MCF 10A (cell line): ENCODE measurements around the gene NIPBL. TPM values are rescaled to one million over a fixed set of nuclear protein-coding genes. Genes with fewer than 3 reads are reported as not detected.
"Not testable (repeated sequence)": the region's sequence is repeated elsewhere in the genome, so short reads cannot be mapped to it uniquely, and the experiment has no call there.

Experiments
- BruUV-seq: library from RNA; stranded (reverse); fragments of 400-500 nt; replicated peaks from 2 replicates; lab custom pipeline; 2021; lab: Mats Ljungman, UMichigan
- CTCF ChIA-PET: fragments of 300-600 bp; sonication (Branson Sonifier 250); formaldehyde crosslinking; extraction: SDS; loops from one replicate; lab custom pipeline; 2021; ENCODE audit warnings: antibody characterized with exemption, inconsistent platforms; lab: Yijun Ruan, JAX
- POLR2A ChIA-PET: fragments of 300-600, 350-650 bp; sonication (Branson Sonifier 250); formaldehyde crosslinking; extraction: SDS; loops from one replicate; lab custom pipeline; 2020; ENCODE audit warnings: antibody characterized with exemption, inconsistent platforms; lab: Yijun Ruan, JAX
- DNase-seq: peaks from one replicate; pipeline ENCODE4 v3.0.0-alpha.2; 2018; ENCODE audit not compliant: unreplicated experiment
- H3K27ac Mint-ChIP-seq: one replicate; pipeline ENCODE4 v1.8.0; 2022; ENCODE audit warnings: mild to moderate bottlenecking, low read depth, mixed read lengths; ENCODE audit not compliant: unreplicated experiment
- H3K27me3 Mint-ChIP-seq: one replicate; pipeline ENCODE4 v1.8.0; 2022; ENCODE audit warnings: mixed read lengths; ENCODE audit not compliant: insufficient read depth, unreplicated experiment
- H3K36me3 Mint-ChIP-seq: one replicate; pipeline ENCODE4 v1.8.0; 2022; ENCODE audit warnings: mild to moderate bottlenecking, moderate library complexity, mixed read lengths; ENCODE audit not compliant: insufficient read depth, unreplicated experiment
- H3K4me1 Mint-ChIP-seq: one replicate; pipeline ENCODE4 v1.8.0; 2022; ENCODE audit warnings: mixed read lengths; ENCODE audit not compliant: insufficient read depth, unreplicated experiment
- H3K4me3 Mint-ChIP-seq: one replicate; pipeline ENCODE4 v1.8.0; 2022; ENCODE audit warnings: mild to moderate bottlenecking, moderate library complexity, mixed read lengths; ENCODE audit not compliant: unreplicated experiment
- H3K9me3 Mint-ChIP-seq: one replicate; pipeline ENCODE4 v1.8.0; 2022; ENCODE audit warnings: mixed read lengths; ENCODE audit not compliant: unreplicated experiment
- intact Hi-C: fragments of 100-400 bp; cut with micrococcal nuclease; formaldehyde crosslinking; loops from 2 replicates; pipeline ENCODE4 v1.14.1; 2022
- total RNA-seq: library from RNA; stranded (reverse); gene quantifications from 2 replicates; pipeline ENCODE4 v1.2.3, GENCODE V29; 2022
- TF ChIP-seq, protein P1 (sequence below): fragments of 200-600 bp; IDR thresholded peaks from one replicate; pipeline ENCODE4 v1.8.0; 2022; ENCODE audit warnings: antibody characterized with exemption, mild to moderate bottlenecking; ENCODE audit not compliant: unreplicated experiment

Gene NIPBL
- total RNA-seq, 1 experiment from 2014 or later: 46.2 TPM

- peaks cover 19% of the 10 kb centered on the region for H3K4me1 Mint-ChIP-seq
- no peak for DNase-seq
- CTCF ChIA-PET: no interaction called here
- peaks cover 5% of the 10 kb centered on the region for H3K36me3 Mint-ChIP-seq
- BruUV-seq: no TSS peak
- TF ChIP-seq, protein P1, sequence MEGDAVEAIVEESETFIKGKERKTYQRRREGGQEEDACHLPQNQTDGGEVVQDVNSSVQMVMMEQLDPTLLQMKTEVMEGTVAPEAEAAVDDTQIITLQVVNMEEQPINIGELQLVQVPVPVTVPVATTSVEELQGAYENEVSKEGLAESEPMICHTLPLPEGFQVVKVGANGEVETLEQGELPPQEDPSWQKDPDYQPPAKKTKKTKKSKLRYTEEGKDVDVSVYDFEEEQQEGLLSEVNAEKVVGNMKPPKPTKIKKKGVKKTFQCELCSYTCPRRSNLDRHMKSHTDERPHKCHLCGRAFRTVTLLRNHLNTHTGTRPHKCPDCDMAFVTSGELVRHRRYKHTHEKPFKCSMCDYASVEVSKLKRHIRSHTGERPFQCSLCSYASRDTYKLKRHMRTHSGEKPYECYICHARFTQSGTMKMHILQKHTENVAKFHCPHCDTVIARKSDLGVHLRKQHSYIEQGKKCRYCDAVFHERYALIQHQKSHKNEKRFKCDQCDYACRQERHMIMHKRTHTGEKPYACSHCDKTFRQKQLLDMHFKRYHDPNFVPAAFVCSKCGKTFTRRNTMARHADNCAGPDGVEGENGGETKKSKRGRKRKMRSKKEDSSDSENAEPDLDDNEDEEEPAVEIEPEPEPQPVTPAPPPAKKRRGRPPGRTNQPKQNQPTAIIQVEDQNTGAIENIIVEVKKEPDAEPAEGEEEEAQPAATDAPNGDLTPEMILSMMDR: no peak
- no peak overlapping the region for H3K4me3 Mint-ChIP-seq
- no peaks in the 10 kb centered on the region for H3K27me3 Mint-ChIP-seq
- POLR2A ChIA-PET: interaction anchor here (6.1 kb wide), 1 partner anchor 12 kb away, joined by 79 read pairs; the partner anchor contains the start of gene NIPBL
- peak overlapping the region; percentile 58 for H3K27ac Mint-ChIP-seq
- H3K9me3 Mint-ChIP-seq: no peaks in the 10 kb centered on the region
- intact Hi-C loops: no loop called here
These were observed 11.7 kb downstream of the NIPBL start for GRCh38 chr5:36888303-36888702.

- DNase-seq: no peak
- Mint-ChIP-seq H3K4me3 (no peak overlapping the region), H3K4me1 (peaks cover 14% of the 10 kb centered on the region), H3K27ac (no peak overlapping the region), H3K27me3 (no peaks in the 10 kb centered on the region), H3K9me3 (no peaks in the 10 kb centered on the region), H3K36me3 (peaks cover 5% of the 10 kb centered on the region)
- TF ChIP-seq, protein P1: no peak
- ChIA-PET POLR2A (interaction anchor here (0.9 to 1.1 kb wide), 4 partner anchors 8 to 41 kb away, joined by 3 to 4 read pairs (median 4); no protein-coding TSS in a partner anchor), CTCF (interaction anchor here (0.6 to 0.8 kb wide), 2 partner anchors 12 to 159 kb away, joined by 3 to 4 read pairs; no protein-coding TSS in a partner anchor)
- BruUV-seq: no TSS peak
- intact Hi-C loops: no loop called here
These were observed 12.7 kb downstream of the NIPBL start for GRCh38 chr5:36889264-36889663.

DNA sequence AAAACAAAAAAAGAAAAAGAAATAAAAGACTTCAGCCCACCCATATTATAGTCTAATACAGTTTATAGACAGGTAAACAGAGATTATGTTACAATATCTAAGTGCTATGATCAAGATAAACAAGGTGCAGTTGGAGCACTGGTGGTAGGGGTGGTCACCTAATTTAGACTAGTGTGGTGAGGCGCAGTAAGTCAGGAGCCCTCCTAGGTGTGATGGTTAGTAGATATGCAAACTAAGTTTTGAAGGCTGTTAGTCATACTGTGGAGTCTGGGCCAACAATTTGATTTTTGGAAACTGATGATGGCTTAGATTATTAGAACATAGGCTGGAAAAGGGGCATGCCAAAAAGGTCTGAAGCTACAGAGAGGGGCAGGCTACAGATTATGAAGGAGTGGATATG lies 14.7 kb downstream of the NIPBL start:
- Mint-ChIP-seq H3K27ac (no peak overlapping the region), H3K4me1 (peaks cover 25% of the 10 kb centered on the region), H3K4me3 (no peak overlapping the region), H3K9me3 (no peaks in the 10 kb centered on the region), H3K27me3 (no peaks in the 10 kb centered on the region), H3K36me3 (no peaks in the 10 kb centered on the region)
- DNase-seq: no peak
- ChIA-PET CTCF (interaction anchor here (0.6 kb wide), 1 partner anchor 11 kb away, joined by 3 read pairs; no protein-coding TSS in a partner anchor), POLR2A (interaction anchor here (0.6 to 1.0 kb wide), 2 partner anchors 14 to 148 kb away, joined by 4 read pairs; no protein-coding TSS in a partner anchor)
- no TSS peak for BruUV-seq
- TF ChIP-seq, protein P1: no peak
- intact Hi-C loops: no loop called here

GRCh38 chr5:36892085-36892830 lies 15.7 kb downstream of the NIPBL start:
- not testable (repeated sequence) for H3K27me3 Mint-ChIP-seq, BruUV-seq, DNase-seq

More at GRCh38 chr5:36892085-36892830, 15.7 kb downstream of the NIPBL start:
- CTCF ChIA-PET: interaction anchor here (0.6 kb wide), 1 partner anchor 10 kb away, joined by 3 read pairs; no protein-coding TSS in a partner anchor
- POLR2A ChIA-PET: interaction anchor here (1.0 kb wide), 2 partner anchors 15 to 17 kb away, joined by 3 to 4 read pairs; no protein-coding TSS in a partner anchor
- H3K4me1 Mint-ChIP-seq: peaks cover 28% of the 10 kb centered on the region
- H3K27ac Mint-ChIP-seq, intact Hi-C loops, H3K4me3 Mint-ChIP-seq, H3K36me3 Mint-ChIP-seq, H3K9me3 Mint-ChIP-seq: not testable (repeated sequence)
